HG03571 (cell line): Measurements from ENCODE around the gene CYP2W1.
"Not testable (repeated sequence)": the region's sequence is repeated elsewhere in the genome, so short reads cannot be mapped to it uniquely, and the experiment has no call there.

ENCODE experiments used
- ATAC-seq: cut with Tn5 transposase; IDR thresholded peaks from one replicate; pipeline ENCODE4 v1.9.1; 2021; ENCODE audit not compliant: unreplicated experiment

The CYP2W1 gene

GRCh38 chr7:1025743-1026581 lies 43.0 kb downstream of the CYP2W1 start:
- no peak for ATAC-seq

GRCh38 chr7:1026721-1027161 lies 43.8 kb downstream of the CYP2W1 start:
- no peak for ATAC-seq

GRCh38 chr7:1027242-1028043 lies 44.5 kb downstream of the CYP2W1 start:
- ATAC-seq: no peak

- ATAC-seq: peak; percentile 41
Observed at GRCh38 chr7:1028044-1028770, 45.2 kb downstream of the CYP2W1 start.

- no peak for ATAC-seq
Observed at GRCh38 chr7:1028775-1029636, 46.0 kb downstream of the CYP2W1 start.

- no peak for ATAC-seq
Observed at GRCh38 chr7:1029637-1030443, 46.9 kb downstream of the CYP2W1 start.

- ATAC-seq: no peak
Observed at GRCh38 chr7:1030444-1031070, 47.6 kb downstream of the CYP2W1 start.

GRCh38 chr7:1031716-1032455 lies 48.9 kb downstream of the CYP2W1 start:
- ATAC-seq: no peak

- no peak for ATAC-seq
Observed at GRCh38 chr7:1032536-1033181, 49.7 kb downstream of the CYP2W1 start.

GRCh38 chr7:1033546-1034145 lies 50.7 kb downstream of the CYP2W1 start:
- no peak for ATAC-seq

- not testable (repeated sequence) for ATAC-seq
Observed at GRCh38 chr7:1034769-1035168, 51.8 kb downstream of the CYP2W1 start.

GRCh38 chr7:1036164-1036928 lies 53.4 kb downstream of the CYP2W1 start:
- ATAC-seq: not testable (repeated sequence)
